Activated T-helper 9 cell treated with anti-CD3 and anti-CD28 coated beads, Interleukin-2, amount 50 U/mL, for 16 hours (primary cell): ENCODE measurements around the gene PSKH1.
"Not testable (repeated sequence)": the region's sequence is repeated elsewhere in the genome, so short reads cannot be mapped to it uniquely, and the experiment has no call there.

Source experiments
- DNase-seq: peaks from one replicate; pipeline ENCODE4 v3.0.0-alpha.2; 2020; ENCODE audit warnings: low read depth

Gene PSKH1

GRCh38 chr16:67892899-67893742 lies at the start of gene PSKH1:
TSS of gene PSKH1 (plus strand) at chr16:67893254. CDS start at chr16:67908750, 15,496 bp downstream.
- DNase-seq, result peak; percentile 91

DNA sequence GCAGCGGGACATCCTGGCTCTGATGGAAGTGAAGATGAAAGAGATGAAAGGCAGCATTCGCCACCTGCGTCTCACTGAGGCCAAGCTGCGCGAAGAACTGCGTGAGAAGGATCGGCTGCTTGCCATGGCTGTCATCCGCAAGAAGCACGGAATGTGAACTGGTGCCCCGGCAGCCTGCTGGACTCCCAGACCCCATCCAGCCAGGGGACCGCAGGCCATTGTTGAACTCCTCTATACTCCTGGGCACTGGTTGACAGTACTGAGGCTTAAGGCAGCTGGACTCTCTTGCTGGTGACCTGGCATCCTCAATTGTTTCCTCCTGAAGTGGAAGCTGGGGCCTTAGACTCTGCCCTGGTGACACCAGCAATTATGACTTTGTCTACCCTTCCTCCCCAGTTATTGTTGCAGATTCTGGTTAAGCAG lies 49.7 kb upstream of the PSKH1 start:
- no peak for DNase-seq

GRCh38 chr16:67844497-67844896 lies 48.6 kb upstream of the PSKH1 start:
- no peak for DNase-seq

DNA sequence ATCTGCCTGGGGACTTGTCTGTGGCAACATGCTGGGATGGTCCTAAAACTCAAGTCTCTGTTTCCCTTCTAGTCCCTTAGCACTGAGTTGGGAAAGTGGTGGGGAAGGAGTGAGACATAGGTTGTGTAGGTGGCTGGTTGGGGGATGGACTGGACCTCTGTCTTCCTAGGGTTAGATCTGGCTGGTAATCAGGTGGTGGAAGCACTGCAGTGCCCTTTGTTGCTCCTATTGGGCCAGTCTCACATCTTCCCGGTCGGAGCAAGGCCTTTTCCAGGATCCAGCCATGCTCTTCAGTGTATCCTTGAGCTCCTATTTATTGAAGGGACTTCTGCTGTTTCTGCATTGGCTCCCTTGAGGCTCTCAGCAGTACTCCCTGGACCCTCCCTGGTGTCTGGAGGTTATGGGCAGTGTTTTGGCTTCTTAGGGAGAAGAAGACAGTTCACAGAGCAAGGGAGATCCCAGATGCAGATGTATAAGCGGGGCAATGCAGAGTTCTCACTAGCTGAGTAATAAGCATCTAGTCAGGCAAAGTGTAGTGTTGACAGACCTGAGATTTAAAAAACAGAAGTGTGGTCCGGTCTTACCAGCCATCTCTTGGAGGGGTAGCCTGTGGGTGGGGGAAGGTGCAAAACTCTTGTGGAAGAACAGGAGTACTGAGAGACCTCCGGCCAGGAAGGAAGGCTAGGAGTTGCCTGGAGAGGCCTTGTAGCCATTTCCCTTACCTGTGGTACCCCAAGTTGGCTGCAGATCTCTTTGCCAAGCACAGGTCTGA lies 47.6 kb upstream of the PSKH1 start:
- DNase-seq, result no peak

GRCh38 chr16:67846063-67846319 lies 47.1 kb upstream of the PSKH1 start:
- DNase-seq, result no peak

DNA sequence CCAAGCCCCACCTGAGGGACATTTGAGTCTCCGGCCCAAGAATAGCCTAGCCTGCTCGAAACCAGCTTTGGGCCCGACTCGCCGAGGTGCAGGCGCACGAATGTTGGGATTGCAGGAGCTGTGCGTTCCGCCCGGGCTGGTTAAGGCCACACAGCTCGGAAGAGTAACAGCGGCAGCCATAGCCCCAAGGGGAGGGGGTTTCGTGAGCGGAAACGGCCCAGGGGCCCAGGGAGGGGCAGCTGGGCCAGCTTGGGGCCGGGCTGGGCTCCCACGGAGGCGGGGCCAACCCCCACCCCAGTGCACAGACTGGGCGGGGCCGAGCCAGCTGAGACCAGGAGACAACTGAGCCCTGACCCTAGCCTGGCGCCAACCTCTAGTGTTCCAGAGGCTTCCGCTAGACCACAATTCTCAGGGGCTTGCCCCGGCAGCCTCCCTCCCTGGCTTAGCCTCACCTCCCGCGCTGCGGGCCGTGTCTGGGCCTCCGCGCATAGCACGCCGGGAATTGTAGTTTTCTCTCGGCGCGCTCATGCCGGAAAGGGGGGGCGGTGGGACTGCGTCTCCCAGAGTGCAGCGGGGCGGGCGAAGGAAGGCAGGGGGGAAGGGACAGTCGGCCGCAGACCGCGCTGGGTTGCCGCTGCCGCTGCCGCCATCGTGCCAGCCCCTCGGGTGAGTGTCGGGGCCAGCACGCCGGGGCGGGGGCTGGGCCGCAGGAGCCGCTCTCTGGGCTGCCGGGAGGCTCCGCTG lies 46.6 kb upstream of the PSKH1 start, which contains the start of gene NUTF2:
TSS of gene NUTF2 (plus strand) at position 614 of the 744 bp plus-strand sequence. CDS start 18,198 bp downstream, outside the sequence.
- peak; percentile 92 for DNase-seq

DNA sequence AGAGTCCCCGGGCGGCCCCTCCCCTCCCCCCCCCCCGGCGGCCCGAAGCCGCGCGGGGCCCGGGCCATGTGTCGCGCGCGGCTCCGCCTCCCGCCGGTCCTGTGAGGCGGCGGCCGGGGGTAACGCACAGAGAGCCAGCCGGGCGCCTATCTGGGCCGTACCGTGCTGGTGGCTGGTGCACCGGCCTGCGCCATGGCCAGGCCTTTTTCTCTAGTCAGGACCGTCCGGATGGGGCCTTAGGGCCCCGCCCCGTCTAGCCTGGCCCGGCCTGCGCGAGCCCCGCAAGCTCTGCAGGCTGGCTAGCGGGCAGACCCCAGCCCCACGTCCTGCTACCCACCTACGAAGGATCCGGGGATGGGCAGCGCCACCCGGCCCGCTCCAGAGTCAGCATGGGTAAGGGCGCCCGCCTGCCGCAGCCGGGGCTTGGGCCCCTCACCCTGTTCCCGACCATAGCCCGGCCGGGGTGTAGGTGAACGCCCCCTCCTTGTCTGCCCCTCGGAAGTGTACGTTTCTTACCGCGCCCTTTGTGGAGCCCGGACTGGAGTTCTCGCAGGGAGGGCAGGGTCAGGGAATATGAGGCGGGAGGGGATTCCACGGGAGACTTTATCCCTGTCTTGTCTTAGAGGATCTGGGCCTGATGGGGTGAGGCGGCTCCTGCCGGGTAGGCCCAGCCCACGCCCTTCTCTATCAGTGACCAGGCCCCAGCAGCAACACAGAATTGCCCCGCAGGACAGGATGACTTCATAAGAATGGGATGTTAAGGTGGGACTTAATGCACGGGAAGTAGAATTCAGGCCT lies 45.8 kb upstream of the PSKH1 start, which contains the start of gene CENPT:
TSS of gene CENPT (minus strand) at position 630 of the 798 bp plus-strand sequence. CDS start 13,834 bp downstream, outside the sequence.
- DNase-seq, result no peak

GRCh38 chr16:67848118-67848517 lies 44.9 kb upstream of the PSKH1 start:
- DNase-seq, result no peak

- DNase-seq, result no peak
Measured at GRCh38 chr16:67853670-67854069, 39.4 kb upstream of the PSKH1 start.

DNA sequence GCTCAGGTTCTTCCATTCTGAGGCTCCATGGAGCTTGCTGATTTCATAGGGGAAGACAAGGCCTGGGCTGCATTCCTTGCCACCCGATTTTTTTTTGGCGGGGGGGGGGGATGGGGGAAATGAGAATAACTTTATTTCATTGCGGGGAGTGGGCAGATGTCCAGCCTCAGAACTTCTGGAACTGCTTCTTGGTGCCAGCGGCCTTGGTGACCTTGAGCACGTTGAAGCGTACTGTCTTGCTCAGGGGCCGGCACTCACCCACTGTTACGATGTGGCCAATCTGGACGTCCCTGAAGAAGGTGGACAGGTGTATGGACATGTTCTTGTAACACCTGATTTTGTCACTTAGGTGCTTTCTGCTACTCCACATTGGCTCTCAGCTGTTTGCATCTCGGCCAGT lies 37.3 kb upstream of the PSKH1 start:
- no peak for DNase-seq

DNA sequence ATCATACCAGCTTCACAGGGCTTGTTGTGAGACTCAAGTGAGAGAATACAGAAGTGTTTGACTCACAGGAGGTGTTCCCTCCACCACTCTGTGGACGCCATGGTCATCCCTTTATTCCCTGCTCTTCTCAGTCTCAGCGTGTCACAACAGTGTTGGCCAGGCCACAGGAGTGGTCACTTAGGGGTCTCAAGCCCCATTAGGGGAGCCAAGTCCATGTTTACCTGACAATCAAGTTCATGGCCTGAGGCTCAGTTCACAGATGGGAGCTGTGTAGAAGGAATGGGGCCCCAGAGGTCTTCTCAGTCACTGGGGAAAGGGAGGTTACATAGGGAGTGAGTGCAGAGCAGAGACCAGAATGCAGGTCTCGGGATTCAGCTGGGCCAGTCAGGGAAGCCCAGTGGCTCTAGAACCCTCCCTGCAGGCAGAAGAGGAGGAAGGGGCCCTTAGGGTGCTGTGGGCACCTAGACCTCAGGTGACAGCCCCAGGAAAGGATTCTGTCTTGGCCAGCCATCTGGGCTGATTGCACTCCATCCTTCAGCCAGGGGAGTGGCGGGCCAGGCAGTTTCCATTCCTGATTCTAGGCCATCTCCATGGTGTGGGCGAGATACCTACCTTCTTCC lies 36.0 kb upstream of the PSKH1 start:
- no peak for DNase-seq

GRCh38 chr16:67857547-67858233 lies 35.4 kb upstream of the PSKH1 start:
- DNase-seq, result peak; percentile 25

- no peak for DNase-seq
Measured at GRCh38 chr16:67858500-67858899, 34.6 kb upstream of the PSKH1 start.

- no peak for DNase-seq
Measured at GRCh38 chr16:67860589-67861398, 32.3 kb upstream of the PSKH1 start.

GRCh38 chr16:67861877-67862276 lies 31.2 kb upstream of the PSKH1 start:
- DNase-seq, result no peak

DNA sequence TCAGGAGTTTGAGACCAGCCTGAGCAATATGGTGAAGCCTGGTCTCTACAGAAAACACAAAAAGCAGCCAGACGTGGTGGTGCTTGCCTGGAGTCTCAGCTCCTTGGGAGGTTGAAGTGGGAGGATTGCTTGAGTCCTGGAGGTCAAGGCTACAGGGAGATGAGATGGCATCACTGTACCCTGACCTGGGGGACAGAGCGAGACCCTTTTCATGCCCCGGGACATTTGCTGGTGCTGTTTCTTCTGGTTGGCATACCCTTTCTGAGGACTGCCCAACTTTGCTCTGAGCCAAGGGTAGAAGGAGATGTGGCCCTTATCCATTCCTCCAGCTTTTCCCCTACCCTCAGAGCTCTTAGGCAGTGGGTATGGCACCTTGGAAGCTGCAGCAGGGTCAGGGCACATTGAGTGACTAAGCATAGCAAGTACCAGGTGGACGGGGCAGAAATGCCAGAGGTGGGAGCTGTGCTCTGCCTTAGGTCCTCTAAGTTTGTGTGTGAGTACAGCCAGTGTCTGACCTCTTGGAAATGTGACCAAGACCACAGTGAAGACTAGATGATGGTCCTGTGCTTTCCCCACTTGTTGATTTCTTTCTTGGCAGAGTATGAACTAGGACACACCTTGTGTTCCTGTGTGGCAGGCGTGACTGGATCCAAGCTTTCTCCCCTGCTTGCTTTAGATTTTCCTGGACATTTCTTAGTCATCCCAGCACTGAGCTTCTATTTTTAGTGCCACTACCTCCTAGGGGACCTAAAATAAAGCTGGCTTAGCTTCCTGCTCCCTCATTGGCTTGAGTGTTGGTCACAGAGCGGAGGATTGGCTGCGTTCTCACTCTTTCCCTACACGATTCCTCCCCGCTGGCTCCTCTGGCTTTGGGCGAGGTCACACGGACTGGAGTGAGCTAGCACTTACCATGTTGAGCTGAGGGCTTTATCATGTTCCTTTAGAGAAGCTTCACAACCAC lies 30.2 kb upstream of the PSKH1 start:
- DNase-seq, result no peak

- not testable (repeated sequence) for DNase-seq
Measured at GRCh38 chr16:67864044-67864443, 29.0 kb upstream of the PSKH1 start.

GRCh38 chr16:67864594-67864993 lies 28.5 kb upstream of the PSKH1 start:
- no peak for DNase-seq
